HG03159 (cell line): ENCODE results near the gene ST6GALNAC5.
A peak's percentile ranks its signal among the peaks of the same experiment; 100 is the strongest.
"Not testable (repeated sequence)": the region's sequence is repeated elsewhere in the genome, so short reads cannot be mapped to it uniquely, and the experiment has no call there.

Source experiments
- ATAC-seq: cut with Tn5 transposase; IDR thresholded peaks from one replicate; pipeline ENCODE4 v1.9.1; 2021; ENCODE audit warnings: mild to moderate bottlenecking, moderate library complexity; ENCODE audit not compliant: unreplicated experiment

ST6GALNAC5 gene

DNA sequence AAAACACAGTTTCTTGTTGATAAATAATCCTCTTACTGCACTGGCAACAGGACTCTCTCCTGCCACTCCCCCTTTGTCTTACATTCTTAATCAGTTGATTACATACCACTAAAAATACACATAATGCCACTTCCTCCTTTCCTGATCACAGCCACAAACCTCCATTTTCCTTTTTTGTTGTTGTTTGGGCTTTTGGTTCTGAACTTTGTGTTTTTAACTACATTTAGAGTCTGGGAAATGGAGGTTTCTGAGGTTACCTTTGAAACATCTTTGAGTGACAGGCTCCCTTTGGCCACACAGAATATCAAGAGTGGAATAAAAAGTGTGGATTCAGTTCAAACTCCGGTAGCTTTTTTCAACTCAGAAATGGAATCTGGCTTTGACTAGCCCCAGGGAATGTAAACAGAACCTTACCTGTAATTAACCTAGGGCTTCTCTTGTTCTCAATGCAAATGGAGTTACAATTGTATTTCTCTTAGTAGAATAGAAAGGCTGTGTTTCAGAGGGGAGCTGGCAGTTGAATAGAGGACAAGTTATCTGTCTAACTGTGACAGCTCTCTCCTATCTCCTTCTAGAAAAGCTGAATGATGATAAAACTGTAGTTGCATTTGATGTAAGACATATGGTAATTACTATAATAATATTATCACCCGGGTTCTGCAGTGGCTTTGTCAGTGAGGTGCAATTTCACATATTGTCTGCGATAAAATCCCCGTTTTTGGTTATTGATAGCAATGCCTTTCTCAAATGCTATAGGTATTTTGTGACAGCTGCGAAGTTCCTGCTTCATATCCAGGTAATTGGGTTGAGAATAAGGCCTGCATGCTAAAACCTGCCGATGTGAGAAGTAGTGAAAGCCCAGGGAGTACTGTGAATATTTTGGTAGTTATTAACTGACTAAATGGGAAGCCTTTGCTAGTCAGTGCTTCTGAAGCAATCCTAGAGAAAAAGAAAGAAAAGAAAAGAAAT, 66.9 kb downstream of the ST6GALNAC5 start:
- ATAC-seq: no peak

DNA sequence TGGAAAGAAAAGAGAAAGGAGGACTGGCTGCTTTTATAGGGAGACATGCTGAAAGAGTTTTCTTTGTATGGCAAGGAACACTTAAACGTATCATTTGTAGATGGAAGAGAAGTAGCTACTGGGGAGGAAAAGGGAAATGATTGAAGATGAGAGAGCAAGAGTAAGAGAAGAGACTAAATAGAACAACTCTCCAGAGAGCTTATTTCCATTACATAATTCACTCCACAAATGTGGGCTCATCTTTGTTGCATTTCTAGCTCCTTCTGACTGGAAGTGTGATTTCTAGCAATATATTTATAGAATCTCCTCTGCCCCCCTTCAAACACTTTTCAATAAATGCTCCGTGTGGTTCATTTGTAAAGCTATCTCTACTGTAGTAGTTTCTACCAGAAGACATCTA, 71.0 kb downstream of the ST6GALNAC5 start:
- no peak for ATAC-seq

DNA sequence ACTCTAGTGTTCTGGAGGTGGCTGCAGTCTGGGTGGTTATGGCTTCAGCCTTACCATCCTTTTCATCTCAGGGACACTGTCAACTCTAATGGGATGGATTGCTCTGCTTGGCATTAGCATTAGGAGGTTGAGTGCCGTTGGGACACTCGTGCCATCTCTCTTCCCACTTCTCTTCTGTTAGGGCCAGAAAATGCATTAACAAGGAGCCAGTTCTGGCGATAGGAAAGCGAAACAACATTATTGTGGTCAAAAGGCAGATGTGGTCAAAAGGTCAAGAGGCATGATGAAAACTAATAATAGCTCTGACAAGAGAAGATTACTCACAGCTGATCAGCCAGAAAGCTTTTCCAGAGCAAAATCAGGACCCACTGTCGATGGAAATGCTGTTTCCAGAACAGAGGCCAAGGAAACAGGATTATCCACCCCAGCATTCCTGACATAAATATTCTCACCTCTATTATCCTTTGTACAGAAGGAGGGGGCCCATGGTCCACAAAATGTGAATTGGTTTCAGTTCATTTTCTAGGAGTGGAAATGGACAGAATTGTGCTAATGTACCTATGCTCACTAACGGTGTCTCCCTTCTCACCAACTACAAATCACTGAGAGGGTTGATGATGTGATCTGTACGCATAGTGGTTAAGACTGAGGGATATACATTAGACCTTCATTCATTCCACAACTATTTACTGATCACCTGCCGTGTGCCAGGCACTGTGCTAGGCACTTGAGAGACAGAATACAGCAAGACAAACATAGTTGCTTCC, 72.0 kb downstream of the ST6GALNAC5 start:
- ATAC-seq: peak; percentile 75

DNA sequence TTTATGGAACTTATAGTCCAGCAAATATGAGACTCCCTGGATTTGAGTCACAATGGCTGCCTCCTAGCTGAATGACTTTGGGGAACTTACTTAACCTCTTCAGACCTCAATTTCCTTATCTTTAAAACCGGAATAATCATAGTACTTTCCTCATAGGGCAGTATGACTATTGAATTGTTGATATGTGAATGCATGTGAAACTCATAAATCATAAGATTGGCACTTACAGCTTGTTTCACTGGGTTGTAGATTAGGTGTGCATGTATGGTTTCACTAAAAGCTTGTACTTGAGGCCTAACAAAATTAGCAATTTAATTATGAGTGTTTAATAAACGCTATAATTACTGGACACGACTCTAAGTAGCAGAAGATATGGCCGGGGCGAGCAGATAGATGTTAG, 72.5 kb downstream of the ST6GALNAC5 start:
- ATAC-seq: no peak

DNA sequence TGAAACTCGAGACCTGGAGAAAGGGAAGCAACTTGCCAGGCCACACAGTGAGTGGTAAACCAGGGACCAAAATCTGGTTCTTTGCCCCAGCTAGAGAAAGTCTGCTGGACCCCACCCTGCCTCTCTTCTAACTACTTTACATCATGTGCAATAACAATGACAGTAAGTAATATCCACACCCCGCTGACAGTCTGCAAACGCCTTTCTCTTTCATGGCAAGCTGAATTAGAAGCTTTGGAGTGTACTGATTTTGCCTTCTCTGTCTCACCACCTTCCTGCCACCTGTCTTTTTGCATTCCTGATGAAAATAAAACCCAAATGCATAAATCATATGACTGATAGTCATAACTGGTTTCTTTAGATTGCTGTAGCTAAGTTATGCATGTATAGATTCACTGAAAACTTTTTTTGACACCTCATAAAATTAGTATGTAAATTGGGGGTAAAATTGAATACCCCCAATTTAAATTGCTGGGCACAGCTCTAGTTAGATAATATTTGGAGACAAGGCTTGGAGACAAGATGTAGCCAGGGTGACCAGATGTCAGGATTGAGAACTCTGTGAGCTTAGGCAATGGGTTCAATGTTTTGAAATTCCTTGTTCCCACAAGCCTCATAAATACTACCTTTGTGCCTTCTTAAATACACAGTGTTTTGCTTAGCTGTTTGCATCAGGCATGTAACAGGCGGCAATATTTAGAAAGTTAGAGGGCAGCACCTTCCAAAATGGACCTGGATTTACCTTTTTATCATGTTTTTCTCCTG, 73.5 kb downstream of the ST6GALNAC5 start:
- ATAC-seq: no peak

DNA sequence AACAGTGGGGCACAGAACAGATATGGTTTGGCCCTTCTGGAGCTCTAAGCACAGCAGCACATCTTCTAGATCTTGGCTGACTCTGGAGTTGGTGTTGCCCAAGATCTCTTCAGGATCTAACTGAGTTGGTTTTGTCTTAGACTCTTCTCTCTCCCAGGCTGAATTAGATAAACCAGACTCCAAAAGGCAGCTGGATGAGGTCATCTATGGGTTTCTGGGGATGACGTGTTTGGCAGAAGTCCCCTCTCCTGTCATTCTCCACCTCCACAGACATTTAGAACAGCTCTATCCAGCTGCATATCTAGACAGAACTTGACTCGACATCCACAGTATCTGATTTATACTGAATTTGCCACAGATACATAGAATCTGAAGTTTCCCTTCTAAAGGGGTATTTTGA, 75.3 kb downstream of the ST6GALNAC5 start:
- ATAC-seq: no peak

DNA sequence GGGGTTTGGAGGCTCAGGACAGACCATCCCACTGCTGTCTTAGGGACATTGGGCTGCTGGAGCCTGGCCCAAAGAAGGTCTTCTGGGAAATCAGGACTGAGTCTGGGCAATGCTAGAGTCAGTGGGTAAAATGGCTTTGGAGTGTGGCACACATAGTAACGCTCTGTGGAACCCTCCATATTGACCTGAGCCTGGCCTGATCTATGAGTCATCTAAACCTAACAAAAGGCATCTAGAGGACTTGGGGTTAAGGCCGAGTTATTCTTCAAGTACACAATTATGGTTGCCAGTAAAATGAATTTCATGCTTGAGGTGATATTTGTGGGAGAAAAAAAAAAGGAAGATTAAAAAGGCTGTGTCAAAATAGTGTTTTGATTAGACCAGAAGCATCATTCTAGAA, 77.7 kb downstream of the ST6GALNAC5 start:
- no peak for ATAC-seq

DNA sequence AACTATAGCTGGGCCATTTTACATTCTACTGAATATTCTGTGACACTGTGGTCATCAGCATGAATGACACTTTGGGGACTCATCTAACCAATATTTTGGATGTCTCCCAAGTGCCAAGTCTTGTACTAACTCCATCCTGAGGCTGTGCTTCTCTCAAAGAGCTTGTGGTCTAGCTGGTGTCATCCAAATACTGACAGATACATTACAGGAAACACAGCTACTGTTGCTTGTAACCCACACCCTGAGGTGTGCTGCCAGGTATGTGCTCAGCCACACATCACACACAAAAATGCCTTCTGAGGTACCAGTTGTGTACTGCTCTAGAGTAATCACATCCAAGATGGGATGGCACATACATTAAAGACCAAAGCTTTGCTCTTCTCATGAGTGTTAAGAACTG, 81.6 kb downstream of the ST6GALNAC5 start:
- ATAC-seq: no peak

DNA sequence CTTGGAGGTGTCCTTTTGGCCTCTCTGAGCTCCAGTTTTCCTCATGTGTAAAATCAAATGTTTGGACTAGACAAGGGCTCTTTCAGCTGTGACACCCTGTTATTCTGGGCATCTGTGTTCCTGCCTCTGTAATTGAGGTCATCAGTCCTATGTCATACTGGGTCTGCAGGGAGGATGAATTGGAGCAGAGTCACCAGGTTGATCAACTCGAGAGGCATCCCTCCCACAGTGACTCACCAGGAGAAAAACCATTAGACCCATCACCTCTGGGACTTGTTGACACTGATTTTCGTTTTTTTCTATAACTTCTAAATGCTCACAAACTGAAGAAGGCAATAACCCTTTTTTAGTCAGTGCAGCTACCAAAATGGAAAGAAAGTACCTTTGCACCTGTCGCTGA, 82.2 kb downstream of the ST6GALNAC5 start:
- ATAC-seq: no peak

DNA sequence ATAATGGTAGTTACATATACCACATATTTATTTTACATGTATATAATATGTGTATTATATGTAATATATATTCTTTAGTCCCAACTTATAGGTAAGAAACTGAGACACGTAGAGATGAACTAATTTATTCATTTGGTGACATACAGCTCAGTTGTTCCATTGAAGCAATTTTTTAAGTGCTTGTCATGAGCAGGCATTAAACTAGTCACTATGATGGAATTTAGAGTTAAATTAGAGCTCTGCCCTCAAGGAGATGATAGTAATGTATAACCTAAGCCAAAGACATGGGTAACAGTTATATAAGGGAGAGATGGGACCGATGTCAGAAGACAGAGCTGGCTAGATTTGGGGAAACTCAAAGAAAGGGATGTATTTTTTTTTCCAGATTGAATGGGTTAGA, 83.0 kb downstream of the ST6GALNAC5 start:
- ATAC-seq: no peak

DNA sequence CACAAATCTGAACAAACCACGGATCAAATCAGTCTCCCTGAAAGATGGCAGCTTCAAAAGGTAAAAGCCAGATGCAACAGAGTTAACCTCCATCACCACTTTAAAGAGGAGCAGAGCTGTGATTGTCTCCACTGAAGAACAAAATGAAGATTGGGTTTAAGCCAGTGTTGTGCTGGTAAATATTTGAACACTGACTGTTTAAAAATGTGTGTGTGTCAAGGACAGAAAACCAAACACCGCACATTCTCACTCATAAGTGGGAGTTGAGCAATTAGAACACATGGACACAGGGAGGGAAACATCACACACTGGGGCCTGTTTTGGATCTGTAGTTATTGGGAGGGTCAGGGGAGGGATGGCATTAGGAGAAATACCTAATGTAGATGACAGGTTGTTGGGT, 83.9 kb downstream of the ST6GALNAC5 start:
- no peak for ATAC-seq

DNA sequence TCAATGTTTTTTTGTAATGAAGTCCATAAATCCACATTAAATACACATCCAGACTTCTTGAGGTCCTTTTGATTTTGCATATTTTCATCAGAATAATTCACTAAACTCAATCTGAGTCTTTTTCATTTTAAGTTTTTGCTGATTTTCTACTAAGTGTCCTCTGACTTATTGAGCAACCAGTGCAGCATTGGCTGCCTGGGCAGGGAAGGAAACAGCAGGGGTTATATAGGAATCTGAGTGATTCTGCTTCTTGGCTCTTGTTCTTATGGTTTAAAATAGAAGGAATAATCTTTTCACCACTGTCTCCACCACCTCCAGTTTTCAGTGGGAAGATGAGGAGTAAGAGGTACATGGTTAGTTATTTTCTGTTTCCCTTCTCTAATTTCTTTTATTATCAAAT, 88.4 kb downstream of the ST6GALNAC5 start:
- no peak for ATAC-seq

DNA sequence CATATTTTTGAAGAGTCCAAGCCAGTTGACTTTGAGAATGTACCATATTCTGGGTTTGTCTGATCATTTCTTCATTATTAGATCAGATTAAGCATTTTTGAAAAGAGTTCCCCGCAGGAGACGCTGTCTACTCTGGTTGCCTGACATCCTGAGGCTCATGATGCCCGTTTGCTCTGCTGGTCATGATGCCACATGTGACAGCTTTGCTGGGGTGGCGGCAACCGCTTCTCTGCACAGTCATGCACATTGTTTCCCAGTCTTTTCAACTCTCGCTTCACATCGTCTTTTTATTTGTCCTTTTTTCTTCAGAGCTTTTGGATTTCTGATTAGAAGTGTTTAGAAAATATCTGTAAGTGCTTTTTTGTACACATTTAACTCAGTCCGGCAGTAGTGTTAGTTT, 90.7 kb downstream of the ST6GALNAC5 start:
- ATAC-seq: no peak

DNA sequence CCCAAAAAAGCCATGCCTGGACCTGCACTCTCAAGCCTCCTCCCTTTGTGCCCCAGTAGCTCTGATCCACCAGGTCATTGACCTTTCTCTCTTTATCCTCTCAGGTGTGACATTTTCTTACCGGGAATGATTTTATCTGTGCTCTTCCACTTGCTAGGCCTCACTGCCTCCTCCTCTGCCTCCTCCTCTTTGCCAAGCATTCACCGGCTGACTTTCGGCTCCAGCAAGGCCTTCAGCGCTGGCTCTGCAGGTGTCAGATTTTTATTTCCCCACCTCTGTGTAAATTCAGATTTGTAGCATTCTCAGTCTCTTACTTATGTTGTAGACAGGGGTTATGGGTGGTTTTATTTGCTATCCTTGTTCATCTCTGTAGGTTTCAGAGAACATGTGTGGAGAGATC, 91.5 kb downstream of the ST6GALNAC5 start:
- ATAC-seq: no peak

DNA sequence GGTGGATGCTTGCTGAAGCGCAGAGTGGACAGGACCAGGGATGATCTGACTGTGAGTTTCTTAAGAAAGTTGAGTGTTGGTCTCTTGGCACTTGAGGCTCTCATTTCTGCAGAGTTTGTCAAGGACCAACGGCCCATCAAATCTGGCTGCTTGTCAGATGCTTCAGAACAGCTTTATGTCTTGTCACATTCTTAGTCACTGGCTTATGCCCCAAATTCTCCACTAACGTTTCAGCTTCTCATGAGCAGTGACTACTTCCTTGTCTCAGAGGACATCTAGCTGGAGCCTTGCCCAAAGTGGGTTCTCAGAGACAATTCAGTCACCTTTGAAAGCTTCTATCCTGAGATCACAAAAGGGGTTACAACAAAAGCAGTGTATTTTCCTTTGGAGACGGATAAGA, 92.3 kb downstream of the ST6GALNAC5 start:
- no peak for ATAC-seq

DNA sequence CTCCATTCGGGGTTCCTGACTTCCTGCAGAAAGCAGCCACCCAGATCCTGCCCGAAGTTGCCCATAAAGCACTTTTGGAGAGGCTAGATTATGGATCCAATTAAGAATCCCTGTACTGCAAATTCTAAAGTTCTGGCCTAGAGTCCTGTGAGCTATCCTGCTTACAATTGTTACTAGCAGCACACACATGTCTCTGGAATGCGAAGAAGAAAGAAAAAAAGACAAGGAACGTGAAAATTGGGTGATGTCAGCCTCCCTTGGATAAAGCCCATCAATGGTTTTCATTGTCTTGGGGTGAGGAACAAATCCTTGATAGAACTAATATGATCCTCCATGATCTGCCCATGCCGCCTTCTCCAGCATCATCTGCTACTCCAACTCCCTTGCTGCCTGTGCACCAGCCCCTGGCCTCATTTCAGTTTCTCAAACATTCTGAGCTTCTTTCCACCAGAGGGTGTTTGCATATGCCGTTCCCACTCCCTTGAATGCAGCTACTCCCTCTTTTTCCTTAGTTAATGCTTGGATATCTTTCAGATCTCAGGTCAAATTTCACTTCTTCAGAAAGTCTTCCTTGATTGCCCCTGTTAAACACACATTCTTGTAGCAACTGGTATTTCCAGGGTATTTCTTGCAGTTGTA, 94.0 kb downstream of the ST6GALNAC5 start:
- ATAC-seq: no peak

DNA sequence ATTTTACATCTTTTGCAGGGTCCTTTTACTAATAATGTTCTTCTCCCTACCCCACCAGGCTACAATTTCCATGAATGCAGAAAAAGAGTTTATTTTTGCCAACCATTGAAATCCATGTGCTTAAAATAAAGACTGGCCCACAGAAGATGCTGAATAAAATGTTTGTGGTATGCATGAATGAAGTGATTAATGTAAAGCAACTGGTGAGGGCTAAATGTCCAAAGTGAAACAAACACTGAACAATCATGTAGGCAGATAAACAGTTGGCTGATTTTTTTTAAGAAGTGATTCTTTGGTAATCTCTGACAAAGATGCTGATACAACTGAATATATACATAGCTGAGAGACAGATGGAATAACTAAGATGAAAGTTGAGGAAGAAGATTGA, 94.5 kb downstream of the ST6GALNAC5 start:
- no peak for ATAC-seq

DNA sequence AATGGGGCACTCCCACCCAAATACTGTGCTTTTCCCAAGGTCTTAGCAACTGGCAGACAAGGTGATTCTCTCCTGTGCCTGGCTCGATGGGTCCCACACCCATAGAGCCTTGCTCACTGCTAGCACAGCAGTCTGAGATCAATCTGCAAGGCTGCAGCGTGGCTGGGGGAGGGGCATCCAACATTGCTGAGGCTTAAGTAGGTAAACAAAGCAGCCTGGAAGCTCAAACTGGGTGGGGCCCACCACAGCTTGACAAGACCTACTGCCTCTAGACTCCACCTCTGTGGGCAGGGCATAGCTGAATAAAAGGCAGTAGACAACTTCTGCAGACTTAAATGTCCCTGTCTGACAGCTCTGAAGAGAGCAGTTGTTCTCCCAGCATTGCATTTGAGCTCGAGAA, 114.0 kb downstream of the ST6GALNAC5 start:
- ATAC-seq: not testable (repeated sequence)

DNA sequence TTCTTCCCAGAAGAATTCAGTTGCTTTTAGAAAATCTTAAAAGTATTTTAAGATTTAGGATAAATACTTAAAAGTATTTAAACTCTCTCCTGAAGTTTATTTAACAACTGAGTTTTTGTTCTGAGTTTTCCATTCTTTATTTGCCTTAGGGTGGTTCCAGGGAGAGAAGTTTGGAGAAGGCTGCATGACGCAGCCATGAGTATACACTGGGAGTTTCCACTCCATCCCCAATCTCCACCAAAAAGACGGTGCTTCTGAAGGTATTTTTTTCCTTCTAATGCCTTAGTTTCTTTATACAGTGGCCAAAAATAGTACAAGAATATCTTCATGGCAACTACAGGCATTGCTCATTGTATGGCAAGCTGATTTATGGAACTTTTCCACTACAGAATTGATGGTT, 122.7 kb downstream of the ST6GALNAC5 start:
- ATAC-seq: no peak

DNA sequence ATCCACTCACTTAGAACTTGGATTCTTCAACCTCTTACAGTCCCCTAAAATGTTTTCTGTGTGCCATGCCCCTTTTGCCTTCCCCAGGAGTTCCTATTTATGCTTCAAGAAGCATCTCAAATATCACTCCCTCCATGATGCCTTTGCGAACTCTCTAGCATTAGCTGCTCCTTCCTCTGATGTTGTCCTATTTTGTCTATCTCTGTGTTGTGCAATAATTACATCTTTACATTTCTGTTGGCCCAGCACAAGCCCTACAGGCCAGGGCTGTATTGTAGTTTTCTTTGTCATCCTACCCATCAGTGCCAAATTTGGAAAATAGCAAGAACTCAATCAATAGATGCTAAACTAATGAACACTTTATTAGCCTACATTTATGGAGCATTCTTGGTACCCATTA, 125.8 kb downstream of the ST6GALNAC5 start:
- ATAC-seq: no peak
